ENCODE data around the gene DRC7. TPM values are rescaled to one million over a fixed set of nuclear protein-coding genes. Genes with fewer than 3 reads are reported as not detected.

Gene DRC7
- total RNA-seq, 1 donor from 2014 or later = 0.04 TPM

DNA sequence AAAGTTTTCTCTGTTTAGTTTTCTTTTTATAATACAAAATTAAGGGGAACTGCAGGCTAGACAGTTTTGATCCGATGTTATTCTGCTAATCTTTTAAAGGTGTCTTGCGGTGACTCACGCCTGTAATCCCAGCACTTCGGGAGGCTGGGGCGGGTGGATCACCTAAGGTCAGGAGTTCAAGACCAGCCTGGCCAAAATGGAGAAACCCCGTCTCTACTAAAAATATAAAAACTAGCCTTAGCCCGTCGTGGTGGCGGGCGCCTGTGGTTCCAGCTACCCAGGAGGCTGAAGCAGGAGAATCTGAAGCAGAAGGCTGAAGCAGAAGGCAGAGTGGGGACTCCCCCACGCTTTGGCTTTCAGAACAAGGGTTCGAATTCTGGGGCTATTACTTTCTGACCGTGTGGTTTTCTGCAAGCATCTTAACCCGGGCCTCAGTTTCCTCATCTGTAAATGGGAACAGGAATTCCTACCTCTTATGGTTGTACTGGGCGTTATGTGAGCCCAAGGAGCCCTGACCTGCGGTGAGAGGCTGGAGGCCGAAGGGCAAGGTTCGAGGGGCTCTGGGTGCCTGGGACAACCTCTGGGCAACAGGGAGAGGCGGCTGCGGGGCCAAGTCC, 39.8 kb downstream of the DRC7 start:
- TF ChIP-seq, protein P1, sequence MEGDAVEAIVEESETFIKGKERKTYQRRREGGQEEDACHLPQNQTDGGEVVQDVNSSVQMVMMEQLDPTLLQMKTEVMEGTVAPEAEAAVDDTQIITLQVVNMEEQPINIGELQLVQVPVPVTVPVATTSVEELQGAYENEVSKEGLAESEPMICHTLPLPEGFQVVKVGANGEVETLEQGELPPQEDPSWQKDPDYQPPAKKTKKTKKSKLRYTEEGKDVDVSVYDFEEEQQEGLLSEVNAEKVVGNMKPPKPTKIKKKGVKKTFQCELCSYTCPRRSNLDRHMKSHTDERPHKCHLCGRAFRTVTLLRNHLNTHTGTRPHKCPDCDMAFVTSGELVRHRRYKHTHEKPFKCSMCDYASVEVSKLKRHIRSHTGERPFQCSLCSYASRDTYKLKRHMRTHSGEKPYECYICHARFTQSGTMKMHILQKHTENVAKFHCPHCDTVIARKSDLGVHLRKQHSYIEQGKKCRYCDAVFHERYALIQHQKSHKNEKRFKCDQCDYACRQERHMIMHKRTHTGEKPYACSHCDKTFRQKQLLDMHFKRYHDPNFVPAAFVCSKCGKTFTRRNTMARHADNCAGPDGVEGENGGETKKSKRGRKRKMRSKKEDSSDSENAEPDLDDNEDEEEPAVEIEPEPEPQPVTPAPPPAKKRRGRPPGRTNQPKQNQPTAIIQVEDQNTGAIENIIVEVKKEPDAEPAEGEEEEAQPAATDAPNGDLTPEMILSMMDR (IDR thresholded peaks at IDR 0.05; ENCODE audit: insufficient read depth, low read length, poor library complexity, severe bottlenecking) = no peak
- Histone ChIP-seq H3K4me3 (ENCODE audit: low read depth, low read length) (peak overlapping the region; percentile 56), H3K27me3 (ENCODE audit: control insufficient read depth, insufficient read depth, low read length) (no peaks in the 10 kb centered on the region), H3K36me3 (ENCODE audit: control insufficient read depth, insufficient read depth, low read length) (no peaks in the 10 kb centered on the region)
- no peak for DNase-seq (ENCODE audit: low read depth)

DNA sequence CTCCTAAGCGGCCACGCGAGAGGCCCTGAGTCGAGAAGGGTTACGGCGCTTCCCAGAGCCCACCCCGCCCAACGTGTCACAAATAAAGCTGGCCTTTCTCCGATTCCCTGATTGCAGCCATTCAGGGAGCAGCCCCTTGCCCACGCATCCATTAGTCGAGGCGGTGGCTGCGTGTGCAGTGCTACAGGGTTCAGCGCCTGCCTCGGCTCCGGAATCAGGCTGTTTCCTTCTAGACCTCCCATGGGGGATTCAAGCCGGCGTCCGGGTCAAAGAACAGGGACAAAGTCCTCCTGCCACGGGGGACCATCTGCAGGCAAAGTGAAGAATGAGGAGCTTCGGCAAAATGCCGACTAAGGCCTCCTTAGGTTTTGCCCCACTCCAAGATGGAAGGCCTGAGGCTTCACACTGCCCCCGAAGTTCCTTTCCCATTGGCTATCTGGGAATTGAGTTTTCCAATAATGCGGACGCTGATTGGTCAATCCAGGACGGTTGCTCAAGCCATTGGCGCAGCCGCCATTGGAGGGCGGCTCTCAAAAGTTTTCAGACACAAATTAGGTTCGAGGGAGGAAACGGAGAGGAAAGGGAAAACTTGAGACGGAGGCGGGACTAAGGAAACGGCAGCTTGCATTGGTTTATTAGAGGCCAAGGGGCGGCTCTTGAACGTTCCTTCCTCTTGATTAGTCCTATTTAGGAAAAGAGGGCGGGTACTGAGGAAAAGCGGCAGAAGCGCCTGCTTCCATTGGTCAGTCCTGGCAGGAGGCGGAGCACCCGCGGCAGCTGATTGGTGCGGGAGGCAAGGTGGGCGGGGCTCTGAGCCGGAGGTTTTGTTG, 40.5 kb downstream of the DRC7 start:
- TF ChIP-seq, protein P1 (IDR thresholded peaks at IDR 0.05; ENCODE audit: insufficient read depth, low read length, poor library complexity, severe bottlenecking) = no peak
- Histone ChIP-seq H3K4me3 (ENCODE audit: low read depth, low read length) (peak overlapping the region; percentile 92), H3K27me3 (ENCODE audit: control insufficient read depth, insufficient read depth, low read length) (no peaks in the 10 kb centered on the region), H3K36me3 (ENCODE audit: control insufficient read depth, insufficient read depth, low read length) (no peaks in the 10 kb centered on the region)
- peak; percentile 100 for DNase-seq (ENCODE audit: low read depth)

DNA sequence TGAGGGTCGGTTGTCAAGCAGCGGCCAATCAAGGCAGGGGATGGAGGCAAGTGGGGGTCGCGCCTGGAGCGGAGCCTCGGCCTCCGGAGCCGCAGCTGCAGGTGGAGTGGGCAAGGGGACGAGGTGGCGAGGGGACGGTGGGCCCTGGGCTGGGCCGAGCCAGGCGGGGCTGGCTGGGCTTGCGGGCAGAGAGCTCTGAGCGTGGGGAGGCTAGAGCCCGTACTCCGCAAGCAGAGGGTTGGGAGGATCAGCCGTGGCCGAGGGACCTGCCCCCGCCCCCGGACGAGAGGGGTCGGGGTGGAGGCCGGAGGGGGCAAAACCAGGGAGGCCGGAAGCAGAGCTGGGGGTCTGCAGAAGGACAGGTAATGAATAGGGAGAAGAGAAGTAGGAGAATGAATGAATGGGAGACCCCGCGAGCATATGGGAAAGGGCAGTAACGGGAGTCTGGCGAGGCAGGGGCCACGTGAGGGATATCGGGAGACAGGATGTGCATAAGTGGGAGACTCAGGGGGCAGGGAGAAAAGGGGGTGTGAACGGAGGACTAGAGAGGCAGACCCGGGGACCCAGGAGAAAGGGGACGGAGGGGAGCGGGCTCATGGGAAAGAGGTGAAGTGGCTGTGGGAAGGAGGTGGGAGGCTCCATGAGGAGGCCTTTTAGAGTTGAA, 41.3 kb downstream of the DRC7 start, which contains the start of gene KATNB1:
TSS of gene KATNB1 (plus strand) at position 16 of the 664 bp plus-strand sequence. CDS start 1,474 bp downstream, outside the sequence.
- no peak for DNase-seq (ENCODE audit: low read depth)
- Histone ChIP-seq H3K36me3 (ENCODE audit: control insufficient read depth, insufficient read depth, low read length) (no peaks in the 10 kb centered on the region), H3K4me3 (ENCODE audit: low read depth, low read length) (peak within 1 kb of the TSS; percentile 92), H3K27me3 (ENCODE audit: control insufficient read depth, insufficient read depth, low read length) (no peaks in the 10 kb centered on the region)
- TF ChIP-seq, protein P1 (IDR thresholded peaks at IDR 0.05; ENCODE audit: insufficient read depth, low read length, poor library complexity, severe bottlenecking) = no peak

DNA sequence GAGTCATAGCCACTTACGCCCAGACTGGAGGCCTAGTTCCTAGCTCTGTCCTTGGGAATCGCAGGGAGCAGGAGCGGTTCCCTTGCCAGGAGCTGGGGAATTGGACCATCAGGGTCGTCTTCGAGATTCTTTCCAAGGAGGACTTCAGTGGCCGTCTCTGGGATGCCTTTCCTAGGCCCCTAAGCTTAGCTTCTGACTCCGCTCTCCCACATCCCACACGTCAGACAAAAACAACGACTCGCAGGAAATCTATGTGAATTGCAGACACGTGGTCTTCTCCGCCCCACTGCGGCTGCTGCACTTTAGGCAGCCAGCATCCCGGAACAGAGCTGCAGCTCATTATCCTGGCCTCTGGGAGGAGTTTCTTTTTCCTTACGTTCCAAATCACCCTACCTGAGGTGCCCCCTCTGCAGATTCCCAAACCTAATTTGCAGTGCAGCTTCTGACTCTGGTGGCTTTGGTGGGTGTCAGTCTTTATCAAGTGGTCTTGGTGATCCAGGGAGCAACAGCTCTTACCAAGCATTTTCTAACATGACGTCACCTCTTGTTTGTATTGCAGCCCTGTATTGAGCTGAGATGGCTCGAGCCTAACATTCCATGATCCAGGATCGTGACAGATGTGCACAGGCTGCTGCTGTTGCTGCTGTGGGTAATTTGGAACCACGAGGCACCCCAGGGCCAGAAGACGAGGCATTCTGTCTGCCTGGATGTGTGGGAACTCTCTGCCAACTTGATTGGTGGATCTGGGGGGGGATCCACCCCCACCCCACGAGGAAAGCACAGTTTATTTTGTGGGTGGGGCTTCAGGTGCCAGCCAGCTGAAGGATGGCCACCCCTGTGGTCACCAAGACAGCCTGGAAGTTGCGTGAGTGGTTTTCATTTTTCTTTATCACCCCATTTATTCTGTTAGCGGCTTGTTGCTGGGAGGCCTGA, 42.1 kb downstream of the DRC7 start:
- Histone ChIP-seq H3K27me3 (ENCODE audit: control insufficient read depth, insufficient read depth, low read length) (no peaks in the 10 kb centered on the region), H3K4me3 (ENCODE audit: low read depth, low read length) (peak overlapping the region; percentile 92), H3K36me3 (ENCODE audit: control insufficient read depth, insufficient read depth, low read length) (no peaks in the 10 kb centered on the region)
- peak; percentile 50 for DNase-seq (ENCODE audit: low read depth)
- TF ChIP-seq, protein P1 (IDR thresholded peaks at IDR 0.05; ENCODE audit: insufficient read depth, low read length, poor library complexity, severe bottlenecking) = peak; percentile 24

DNA sequence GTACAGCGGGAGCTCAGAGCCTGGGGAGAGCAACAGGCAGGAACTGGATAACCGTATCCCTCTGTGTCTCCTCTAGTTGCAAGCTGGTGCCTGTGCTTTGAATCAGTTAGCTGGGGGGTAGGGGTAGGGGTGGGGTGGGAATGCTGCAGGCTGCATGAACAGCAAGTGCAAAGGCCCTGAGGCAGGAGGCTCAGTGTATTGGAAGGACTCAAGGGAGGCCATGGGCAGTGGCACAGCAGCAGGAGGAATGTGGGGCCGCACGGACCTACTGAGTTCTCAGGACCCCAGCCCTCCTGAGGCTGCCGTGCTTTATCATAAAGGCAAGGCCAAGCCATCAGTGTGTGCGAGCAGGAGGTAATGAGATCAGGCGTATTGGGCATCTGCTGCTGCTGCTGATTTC, 44.2 kb downstream of the DRC7 start:
- H3K4me3 ChIP-seq (ENCODE audit: low read depth, low read length) = no peak overlapping the region
- TF ChIP-seq, protein P1 (IDR thresholded peaks at IDR 0.05; ENCODE audit: insufficient read depth, low read length, poor library complexity, severe bottlenecking) = no peak
- no peaks in the 10 kb centered on the region for H3K36me3 ChIP-seq (ENCODE audit: control insufficient read depth, insufficient read depth, low read length)
- DNase-seq (ENCODE audit: low read depth) = no peak
- H3K27me3 ChIP-seq (ENCODE audit: control insufficient read depth, insufficient read depth, low read length) = no peaks in the 10 kb centered on the region

Data from kidney epithelial cell (primary cell).